ENCODE measurements around the gene PFN1. TPM values are rescaled to one million over a fixed set of nuclear protein-coding genes. Genes with fewer than 3 reads are reported as not detected.

Gene PFN1
- total RNA-seq, 4 donors from 2014 or later = 244 to 584 (median 435) TPM

DNA sequence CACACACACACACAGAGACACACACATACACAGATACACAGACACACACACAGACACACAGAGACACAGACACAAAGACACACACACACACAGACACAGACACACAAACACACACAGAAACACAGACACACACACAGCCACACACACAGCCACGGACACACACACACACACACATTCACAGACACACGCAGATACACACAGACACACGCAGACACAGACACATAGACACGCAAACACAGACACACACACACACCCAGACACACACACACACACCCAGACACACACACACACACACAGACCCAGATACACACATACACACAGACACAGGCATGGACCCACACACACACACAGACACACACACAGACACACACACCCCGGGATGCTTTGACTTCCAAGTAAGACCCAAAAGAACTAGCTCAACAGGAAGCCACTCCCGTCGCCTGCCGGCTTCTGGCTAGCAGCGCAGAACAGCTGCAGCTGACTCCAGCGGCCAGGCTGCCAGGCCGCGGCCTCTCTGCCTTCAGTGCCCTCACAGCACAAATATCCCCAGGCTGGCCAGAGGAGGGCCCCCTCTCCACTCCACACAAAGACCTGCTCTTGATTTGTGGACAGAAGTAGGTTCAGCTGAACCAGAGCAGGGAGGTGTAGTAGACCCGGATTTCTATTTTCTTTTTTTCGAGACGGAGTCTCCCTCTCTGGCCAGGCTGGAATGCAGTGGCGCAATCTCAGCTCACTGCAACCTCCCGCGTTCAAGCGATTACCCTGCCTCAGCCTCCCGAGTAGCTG, 39.4 kb downstream of the PFN1 start:
- TF ChIP-seq, protein P1, sequence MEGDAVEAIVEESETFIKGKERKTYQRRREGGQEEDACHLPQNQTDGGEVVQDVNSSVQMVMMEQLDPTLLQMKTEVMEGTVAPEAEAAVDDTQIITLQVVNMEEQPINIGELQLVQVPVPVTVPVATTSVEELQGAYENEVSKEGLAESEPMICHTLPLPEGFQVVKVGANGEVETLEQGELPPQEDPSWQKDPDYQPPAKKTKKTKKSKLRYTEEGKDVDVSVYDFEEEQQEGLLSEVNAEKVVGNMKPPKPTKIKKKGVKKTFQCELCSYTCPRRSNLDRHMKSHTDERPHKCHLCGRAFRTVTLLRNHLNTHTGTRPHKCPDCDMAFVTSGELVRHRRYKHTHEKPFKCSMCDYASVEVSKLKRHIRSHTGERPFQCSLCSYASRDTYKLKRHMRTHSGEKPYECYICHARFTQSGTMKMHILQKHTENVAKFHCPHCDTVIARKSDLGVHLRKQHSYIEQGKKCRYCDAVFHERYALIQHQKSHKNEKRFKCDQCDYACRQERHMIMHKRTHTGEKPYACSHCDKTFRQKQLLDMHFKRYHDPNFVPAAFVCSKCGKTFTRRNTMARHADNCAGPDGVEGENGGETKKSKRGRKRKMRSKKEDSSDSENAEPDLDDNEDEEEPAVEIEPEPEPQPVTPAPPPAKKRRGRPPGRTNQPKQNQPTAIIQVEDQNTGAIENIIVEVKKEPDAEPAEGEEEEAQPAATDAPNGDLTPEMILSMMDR (IDR thresholded peaks at IDR 0.05; ENCODE audit: low read depth) = no peak

DNA sequence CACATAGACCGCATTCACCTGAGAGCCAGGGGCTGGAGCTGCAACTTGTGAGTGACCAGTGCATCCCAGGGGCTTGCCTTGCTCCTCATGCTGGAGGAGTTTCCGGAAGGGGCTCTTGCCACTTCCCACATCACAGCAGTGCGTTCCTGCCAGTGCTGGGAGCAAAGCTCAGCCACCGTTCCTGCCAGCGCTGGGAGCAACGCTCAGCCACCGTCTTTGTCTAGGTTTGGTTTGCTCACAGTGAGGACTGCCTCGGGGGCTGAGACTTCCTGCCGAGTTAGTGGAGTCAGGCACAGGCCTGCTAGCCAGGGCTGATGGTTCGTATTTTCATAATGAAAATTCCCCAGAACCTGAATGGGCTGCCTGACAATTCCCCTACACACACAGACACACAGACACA, 40.0 kb downstream of the PFN1 start:
- TF ChIP-seq, protein P1 (IDR thresholded peaks at IDR 0.05; ENCODE audit: low read depth) = no peak

DNA sequence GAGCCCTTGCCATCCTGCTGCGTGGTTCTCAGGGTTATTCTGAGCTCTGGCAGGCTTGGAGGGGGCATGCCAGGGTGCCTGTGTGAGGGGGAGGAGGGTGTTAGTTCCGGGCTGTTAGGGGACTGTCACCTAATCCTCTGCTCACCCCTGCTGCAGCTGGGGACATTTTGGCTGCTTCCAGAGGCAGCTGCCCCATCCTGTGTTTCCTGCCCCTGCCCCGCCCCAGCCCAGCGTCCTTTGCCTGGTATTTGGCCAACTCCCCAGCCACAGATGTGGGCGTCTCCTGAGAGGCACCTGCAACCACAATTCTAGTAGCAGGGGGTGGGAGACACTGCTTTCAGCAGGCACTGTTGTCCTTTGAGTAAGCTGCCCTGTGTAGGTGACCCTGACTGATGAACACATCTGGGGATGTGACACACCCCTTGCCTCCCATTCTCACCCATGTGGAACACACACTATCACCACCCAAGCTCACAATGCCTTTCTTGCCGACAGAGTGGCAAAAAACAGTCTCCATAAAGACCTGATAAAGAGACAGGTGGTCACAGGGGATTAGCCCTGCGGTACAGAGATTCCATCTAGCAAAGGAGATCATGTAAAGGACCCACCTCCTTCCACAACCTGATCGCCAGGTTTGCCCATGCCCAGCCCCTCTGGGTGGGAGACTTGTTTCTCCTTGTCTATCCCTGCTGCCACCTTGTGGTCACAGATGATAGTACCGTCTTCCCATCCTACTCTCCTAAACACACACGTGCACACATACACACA, 45.1 kb downstream of the PFN1 start, which contains the start of gene CHRNE:
Gene CHRNE, minus strand, starts transcription at position 48 of the 768 bp plus-strand sequence. Its CDS starts 35 bp downstream, at position 13.
- TF ChIP-seq, protein P1 (IDR thresholded peaks at IDR 0.05; ENCODE audit: low read depth) = no peak

DNA sequence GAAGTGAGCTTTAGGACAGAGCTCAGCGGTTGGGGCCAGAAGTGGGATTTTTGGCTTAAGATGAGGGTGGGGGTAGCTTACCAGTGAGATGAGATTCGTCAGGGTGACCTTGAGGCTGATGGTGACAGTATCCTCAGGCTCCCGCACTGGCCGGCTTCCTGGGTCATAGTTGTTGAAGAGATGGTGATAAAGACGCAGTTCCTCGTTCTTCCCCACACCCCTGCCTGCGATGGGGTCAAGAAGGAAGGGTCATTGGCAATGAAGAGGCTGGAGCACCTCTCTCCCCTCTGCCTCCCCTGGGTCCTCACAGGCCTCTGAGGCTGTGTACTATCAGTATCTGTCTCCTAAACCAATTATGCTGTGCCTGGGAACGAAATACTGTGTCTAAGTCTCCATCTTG, 45.8 kb downstream of the PFN1 start:
- TF ChIP-seq, protein P1 (IDR thresholded peaks at IDR 0.05; ENCODE audit: low read depth) = no peak

DNA sequence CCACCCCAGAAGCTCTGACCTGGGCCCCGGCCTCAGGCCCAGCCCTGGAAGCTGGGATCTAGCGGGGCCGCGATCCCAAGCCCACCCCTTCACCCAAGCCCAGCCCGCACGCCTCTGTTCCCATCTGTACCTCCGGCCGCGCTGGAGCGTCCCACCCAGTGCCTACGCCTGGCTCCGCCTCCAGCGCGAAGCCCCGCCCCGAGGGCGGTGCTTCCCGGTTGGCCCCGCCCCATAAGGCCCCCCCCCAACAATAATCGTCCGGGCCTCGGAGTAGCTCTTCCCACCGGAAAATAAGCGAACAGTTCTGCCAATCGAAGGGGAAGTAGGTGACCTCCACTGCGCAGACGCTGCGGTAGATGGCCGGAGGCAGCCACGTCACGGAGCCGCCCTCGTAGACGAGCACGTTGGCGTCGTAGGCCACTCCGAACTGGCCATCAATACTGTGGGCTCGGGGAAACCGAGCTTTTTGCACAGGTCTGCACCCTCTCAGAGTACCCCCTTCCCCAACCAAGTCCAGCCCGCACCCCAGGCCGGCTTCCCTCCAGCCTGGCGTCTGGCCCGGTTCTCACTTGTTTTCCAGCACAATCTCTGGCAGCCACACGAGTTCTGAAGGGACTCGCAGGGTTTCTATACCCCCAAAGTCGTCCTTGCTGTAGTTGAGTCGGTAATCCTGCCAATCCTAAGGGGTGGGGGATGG, 46.5 kb downstream of the PFN1 start:
- TF ChIP-seq, protein P1 (IDR thresholded peaks at IDR 0.05; ENCODE audit: low read depth) = no peak

DNA sequence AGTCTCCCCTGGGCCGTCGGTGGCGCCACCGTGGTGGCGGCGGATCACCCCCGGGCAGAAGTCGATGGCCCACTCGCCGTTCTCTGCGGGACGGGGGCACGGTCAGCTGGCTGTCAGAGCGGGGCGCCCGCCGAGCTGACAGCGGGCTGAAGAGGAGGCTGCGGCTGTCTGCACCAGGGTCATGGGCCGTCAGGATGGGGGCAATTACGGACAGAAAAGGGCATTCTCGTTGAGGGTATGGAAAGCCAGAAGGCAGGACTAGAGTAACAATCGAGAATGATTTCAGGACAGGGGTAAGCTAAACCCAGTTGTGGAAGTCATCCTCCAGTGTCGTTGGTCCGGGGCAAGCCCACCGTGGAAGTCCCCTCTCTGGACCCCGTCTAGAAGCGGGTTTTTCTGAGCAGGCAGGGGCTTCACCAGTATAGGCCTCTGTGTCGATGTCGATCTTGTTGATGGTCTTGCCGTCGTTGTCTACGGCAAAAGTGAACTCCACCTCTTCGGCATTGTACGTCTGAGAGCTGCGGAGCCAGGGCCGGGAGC, 47.2 kb downstream of the PFN1 start:
- TF ChIP-seq, protein P1 (IDR thresholded peaks at IDR 0.05; ENCODE audit: low read depth) = no peak
